IPS DF 4.7 (cell line): Measurements from ENCODE around the gene ANKRD11.
"Not testable (repeated sequence)": the region's sequence is repeated elsewhere in the genome, so short reads cannot be mapped to it uniquely, and the experiment has no call there.

Source experiments
- DNase-seq: peaks from one replicate; pipeline ENCODE4 v3.0.0-alpha.2; 2013; ENCODE audit warnings: low spot score; ENCODE audit errors: extremely low read depth

Gene ANKRD11

GRCh38 chr16:89317729-89318429 lies 172.5 kb downstream of the ANKRD11 start:
- no peak for DNase-seq

GRCh38 chr16:89317101-89317671 lies 173.2 kb downstream of the ANKRD11 start:
- DNase-seq = no peak

GRCh38 chr16:89316701-89317100 lies 173.7 kb downstream of the ANKRD11 start:
- DNase-seq = no peak

GRCh38 chr16:89315791-89316581 lies 174.4 kb downstream of the ANKRD11 start:
- no peak for DNase-seq

GRCh38 chr16:89315271-89315670 lies 175.1 kb downstream of the ANKRD11 start:
- no peak for DNase-seq

GRCh38 chr16:89314854-89315253 lies 175.5 kb downstream of the ANKRD11 start:
- DNase-seq = no peak

GRCh38 chr16:89314357-89314756 lies 176.0 kb downstream of the ANKRD11 start:
- DNase-seq = no peak

- no peak for DNase-seq
These were observed 176.8 kb downstream of the ANKRD11 start for GRCh38 chr16:89313583-89313982.

- DNase-seq = no peak
These were observed 177.6 kb downstream of the ANKRD11 start for GRCh38 chr16:89312598-89313299.

- no peak for DNase-seq
These were observed 178.2 kb downstream of the ANKRD11 start for GRCh38 chr16:89312194-89312593.

- DNase-seq = no peak
These were observed 178.7 kb downstream of the ANKRD11 start for GRCh38 chr16:89311636-89312035.

GRCh38 chr16:89309438-89310122 lies 180.8 kb downstream of the ANKRD11 start:
- no peak for DNase-seq

- DNase-seq = no peak
These were observed 181.7 kb downstream of the ANKRD11 start for GRCh38 chr16:89308391-89309333.

GRCh38 chr16:89307421-89307805 lies 182.9 kb downstream of the ANKRD11 start:
- no peak for DNase-seq

- not testable (repeated sequence) for DNase-seq
These were observed 183.6 kb downstream of the ANKRD11 start for GRCh38 chr16:89306457-89307420.

- no peak for DNase-seq
These were observed 185.2 kb downstream of the ANKRD11 start for GRCh38 chr16:89304941-89305705.

GRCh38 chr16:89304181-89304851 lies 186.0 kb downstream of the ANKRD11 start:
- DNase-seq = no peak

- DNase-seq = no peak
These were observed 186.7 kb downstream of the ANKRD11 start for GRCh38 chr16:89303617-89304016.
